ENCODE results near the gene PAFAH1B2.

DNA sequence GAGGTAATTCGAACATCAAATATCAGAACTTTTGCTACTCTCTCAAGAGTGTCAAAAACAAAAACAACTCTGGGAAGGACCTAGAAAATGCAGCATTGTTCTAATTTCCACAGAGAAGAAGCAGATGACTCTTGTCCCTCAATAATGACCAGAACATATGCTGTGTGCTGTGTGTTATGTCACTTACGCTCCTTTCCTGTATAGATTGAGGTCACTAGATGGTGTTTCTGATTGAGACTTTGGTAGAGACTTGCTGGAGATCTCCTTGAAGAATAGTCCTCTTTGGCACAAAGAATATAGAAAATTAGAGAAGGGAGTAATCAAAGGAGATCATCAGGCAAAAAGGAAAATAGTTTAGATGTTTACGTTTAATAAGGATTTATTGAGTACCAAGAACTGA, 43.5 kb upstream of the PAFAH1B2 start:
- no peak for TF ChIP-seq NFIC (IDR thresholded peaks at IDR 0.05; ENCODE audit: low read depth, low read length)
- TF ChIP-seq, protein P1, sequence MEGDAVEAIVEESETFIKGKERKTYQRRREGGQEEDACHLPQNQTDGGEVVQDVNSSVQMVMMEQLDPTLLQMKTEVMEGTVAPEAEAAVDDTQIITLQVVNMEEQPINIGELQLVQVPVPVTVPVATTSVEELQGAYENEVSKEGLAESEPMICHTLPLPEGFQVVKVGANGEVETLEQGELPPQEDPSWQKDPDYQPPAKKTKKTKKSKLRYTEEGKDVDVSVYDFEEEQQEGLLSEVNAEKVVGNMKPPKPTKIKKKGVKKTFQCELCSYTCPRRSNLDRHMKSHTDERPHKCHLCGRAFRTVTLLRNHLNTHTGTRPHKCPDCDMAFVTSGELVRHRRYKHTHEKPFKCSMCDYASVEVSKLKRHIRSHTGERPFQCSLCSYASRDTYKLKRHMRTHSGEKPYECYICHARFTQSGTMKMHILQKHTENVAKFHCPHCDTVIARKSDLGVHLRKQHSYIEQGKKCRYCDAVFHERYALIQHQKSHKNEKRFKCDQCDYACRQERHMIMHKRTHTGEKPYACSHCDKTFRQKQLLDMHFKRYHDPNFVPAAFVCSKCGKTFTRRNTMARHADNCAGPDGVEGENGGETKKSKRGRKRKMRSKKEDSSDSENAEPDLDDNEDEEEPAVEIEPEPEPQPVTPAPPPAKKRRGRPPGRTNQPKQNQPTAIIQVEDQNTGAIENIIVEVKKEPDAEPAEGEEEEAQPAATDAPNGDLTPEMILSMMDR (IDR thresholded peaks at IDR 0.05 in 2 of 3, conservative IDR thresholded peaks at IDR 0.05 in 1 of 3; ENCODE audit: control insufficient read depth in 2 of 3, extremely low read depth in 1 of 3, insufficient read depth in 1 of 3, low read depth in 3 of 3, low read length in 3 of 3): no peak
- TF ChIP-seq EZH2 (IDR thresholded peaks at IDR 0.05; ENCODE audit: borderline replicate concordance, control insufficient read depth, low read depth, low read length): no peak
